Measurements from ENCODE around the gene NR1I2.

Gene NR1I2

GRCh38 chr3:119781330-119782198, at the start of gene NR1I2:
NR1I2 (plus strand) TSS chr3:119782101.
- DNase-seq, result no peak

- no peak for DNase-seq
These were observed 48.1 kb upstream of the NR1I2 start for GRCh38 chr3:119733812-119734211.

GRCh38 chr3:119738741-119739140, 43.2 kb upstream of the NR1I2 start:
- no peak for DNase-seq

- DNase-seq, result no peak
These were observed 40.0 kb upstream of the NR1I2 start for GRCh38 chr3:119741657-119742590.

- DNase-seq, result no peak
These were observed 38.0 kb upstream of the NR1I2 start for GRCh38 chr3:119743921-119744320.

GRCh38 chr3:119745942-119746341, 36.0 kb upstream of the NR1I2 start:
- no peak for DNase-seq

- no peak for DNase-seq
These were observed 35.5 kb upstream of the NR1I2 start for GRCh38 chr3:119746423-119746822.

- DNase-seq, result no peak
These were observed 34.5 kb upstream of the NR1I2 start for GRCh38 chr3:119747357-119747756.

- DNase-seq, result no peak
These were observed 32.9 kb upstream of the NR1I2 start for GRCh38 chr3:119748991-119749390.

- no peak for DNase-seq
These were observed 30.5 kb upstream of the NR1I2 start for GRCh38 chr3:119751423-119751822.

- no peak for DNase-seq
These were observed 21.9 kb upstream of the NR1I2 start for GRCh38 chr3:119759962-119760361.

GRCh38 chr3:119762876-119763275, 19.0 kb upstream of the NR1I2 start:
- DNase-seq, result no peak

- DNase-seq, result no peak
These were observed 18.4 kb upstream of the NR1I2 start for GRCh38 chr3:119763466-119763865.

GRCh38 chr3:119765239-119765638, 16.7 kb upstream of the NR1I2 start:
- DNase-seq, result no peak

GRCh38 chr3:119767936-119768601, 13.8 kb upstream of the NR1I2 start:
- DNase-seq, result no peak

- DNase-seq, result no peak
These were observed 13.1 kb upstream of the NR1I2 start for GRCh38 chr3:119768668-119769393.

- no peak for DNase-seq
These were observed 12.3 kb upstream of the NR1I2 start for GRCh38 chr3:119769394-119770149.

- DNase-seq, result no peak
These were observed 7.5 kb upstream of the NR1I2 start for GRCh38 chr3:119774444-119774843.

GRCh38 chr3:119776304-119776703, 5.6 kb upstream of the NR1I2 start:
- no peak for DNase-seq

GRCh38 chr3:119778176-119778575, 3.7 kb upstream of the NR1I2 start:
- no peak for DNase-seq

- DNase-seq, result no peak
These were observed 3.1 kb upstream of the NR1I2 start for GRCh38 chr3:119778811-119779210.
